Mucosa of descending colon (tissue), 3 donors: ENCODE data around the gene MANBA. TPM values are rescaled to one million over a fixed set of nuclear protein-coding genes. Genes with fewer than 3 reads are reported as not detected.

Experiments
- ATAC-seq: fragments of 200-7000 bp; cut with Tn5 transposase; one replicate; pipeline ENCODE4 v1.9.1; 2020; ENCODE audit warnings: mild to moderate bottlenecking, moderate library complexity
- DNase-seq, 3 donors: peaks; one replicate each; pipeline ENCODE4 v3.0.0-alpha.2; 2020
- H3K36me3 ChIP-seq: fragments of 200-600 bp; one replicate; pipeline ENCODE4 v1.8.0; 2021; ENCODE audit warnings: low read depth, mild to moderate bottlenecking
- H3K4me1 ChIP-seq: fragments of 200-600 bp; one replicate; pipeline ENCODE4 v1.8.0; 2021; ENCODE audit warnings: low read depth, mild to moderate bottlenecking
- H3K4me3 ChIP-seq: fragments of 200-600 bp; one replicate; pipeline ENCODE4 v1.8.0; 2021; ENCODE audit warnings: mild to moderate bottlenecking
- H3K9me3 ChIP-seq: fragments of 200-600 bp; one replicate; pipeline ENCODE4 v1.8.0; 2021; ENCODE audit warnings: mild to moderate bottlenecking
- intact Hi-C, 2 donors: fragments of 100-400 bp; cut with DNase I in 1 of 2; cut with micrococcal nuclease in 1 of 2; formaldehyde crosslinking; loops; one replicate each; pipeline versions ENCODE4 v1.11.0 to v1.11.1; 2022; cut with DNase I, micrococcal nuclease
- total RNA-seq, 3 donors: library from RNA; stranded (reverse); fragmentation: NEBNext Ultra II Directional in 2 of 3; extraction: Animal tissue kit (Norgen Biotek cat#: 25700) in 2 of 3; gene quantifications; one replicate each; pipeline versions ENCODE4 v1.2.1 to v1.2.4, GENCODE V29; 2021 to 2023
- TF ChIP-seq, protein P1 (sequence below): fragments of 200-600 bp; IDR thresholded peaks from one replicate; pipeline ENCODE4 v1.8.0; 2022; ENCODE audit warnings: antibody characterized with exemption, mild to moderate bottlenecking
- donor health status: DM: no; HTN: no; CAD: no; lungs with moderate emphysema.
- donor health status: DM: no; HTN: no; CAD: no.
- donor health status: DM: no; HTN: yes; CAD: no.

Gene MANBA
- total RNA-seq, 3 donors from 2014 or later = 15.5 to 25.0 (median 19.9) TPM

- Histone ChIP-seq H3K4me1 (no peaks in the 10 kb centered on the region), H3K36me3 (no peaks in the 10 kb centered on the region), H3K9me3 (no peaks in the 10 kb centered on the region), H3K4me3 (no peak overlapping the region)
- TF ChIP-seq, protein P1, sequence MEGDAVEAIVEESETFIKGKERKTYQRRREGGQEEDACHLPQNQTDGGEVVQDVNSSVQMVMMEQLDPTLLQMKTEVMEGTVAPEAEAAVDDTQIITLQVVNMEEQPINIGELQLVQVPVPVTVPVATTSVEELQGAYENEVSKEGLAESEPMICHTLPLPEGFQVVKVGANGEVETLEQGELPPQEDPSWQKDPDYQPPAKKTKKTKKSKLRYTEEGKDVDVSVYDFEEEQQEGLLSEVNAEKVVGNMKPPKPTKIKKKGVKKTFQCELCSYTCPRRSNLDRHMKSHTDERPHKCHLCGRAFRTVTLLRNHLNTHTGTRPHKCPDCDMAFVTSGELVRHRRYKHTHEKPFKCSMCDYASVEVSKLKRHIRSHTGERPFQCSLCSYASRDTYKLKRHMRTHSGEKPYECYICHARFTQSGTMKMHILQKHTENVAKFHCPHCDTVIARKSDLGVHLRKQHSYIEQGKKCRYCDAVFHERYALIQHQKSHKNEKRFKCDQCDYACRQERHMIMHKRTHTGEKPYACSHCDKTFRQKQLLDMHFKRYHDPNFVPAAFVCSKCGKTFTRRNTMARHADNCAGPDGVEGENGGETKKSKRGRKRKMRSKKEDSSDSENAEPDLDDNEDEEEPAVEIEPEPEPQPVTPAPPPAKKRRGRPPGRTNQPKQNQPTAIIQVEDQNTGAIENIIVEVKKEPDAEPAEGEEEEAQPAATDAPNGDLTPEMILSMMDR = no peak
- intact Hi-C loops = no loop called here
- ATAC-seq (no peak), DNase-seq (no peak)
Measured at GRCh38 chr4:102693861-102694260, 66.9 kb downstream of the MANBA start.

DNA sequence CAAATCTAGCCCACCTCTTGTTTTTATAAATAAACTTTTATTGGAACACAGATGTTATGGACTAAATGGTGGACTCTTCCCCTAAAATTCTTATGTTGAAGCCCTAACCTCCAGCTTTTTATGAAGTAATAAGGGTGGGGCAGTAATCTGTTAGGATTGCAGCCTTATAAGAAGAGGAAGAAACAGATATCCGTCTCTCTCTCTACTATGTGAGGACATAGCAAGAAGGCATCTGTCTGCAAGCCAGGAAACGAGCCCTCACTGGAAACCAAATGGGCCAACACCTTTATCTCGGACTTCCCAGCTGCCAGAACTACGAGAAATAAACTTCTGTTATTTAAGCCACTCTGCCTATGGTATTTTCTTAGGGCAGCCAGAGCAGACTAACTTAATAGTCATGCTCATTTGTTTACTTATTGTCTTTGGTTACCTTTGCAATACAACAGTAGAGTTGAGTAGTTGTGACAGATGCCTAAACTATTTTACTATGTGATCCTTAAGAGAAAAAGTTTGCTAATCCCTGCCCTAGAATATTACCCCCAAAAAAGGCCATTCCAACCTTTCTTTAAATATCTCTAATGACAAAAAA lies 67.4 kb downstream of the MANBA start:
- no peak for ATAC-seq

DNA sequence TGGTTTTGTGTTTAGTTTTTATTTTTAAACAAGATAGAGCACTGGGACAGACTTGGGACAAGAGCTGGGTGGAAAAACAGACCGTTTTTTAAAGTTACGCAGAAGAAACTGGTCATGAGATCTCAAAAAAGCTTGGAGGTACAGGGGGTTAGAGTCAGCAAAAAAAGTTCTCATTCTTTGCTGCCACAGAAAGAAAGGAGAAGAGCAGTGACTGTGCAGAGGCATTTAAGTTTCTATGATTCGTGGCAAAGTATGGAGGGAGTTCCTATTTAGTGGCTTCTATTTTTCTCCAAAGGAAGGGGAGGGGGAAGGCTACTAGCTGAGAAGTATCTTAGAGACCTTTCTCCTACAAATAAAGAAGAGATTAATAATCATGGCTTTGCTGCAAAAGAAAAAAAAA lies 68.3 kb downstream of the MANBA start:
- H3K4me3 ChIP-seq = no peak overlapping the region
- no peak for ATAC-seq
- H3K9me3 ChIP-seq = no peaks in the 10 kb centered on the region
- H3K4me1 ChIP-seq = no peaks in the 10 kb centered on the region
- TF ChIP-seq, protein P1 = no peak
- intact Hi-C loops = no loop called here
- DNase-seq = no peak
- H3K36me3 ChIP-seq = no peaks in the 10 kb centered on the region

More for the DNA sequence above, 67.4 kb downstream of the MANBA start:
- Histone ChIP-seq H3K4me3 (no peak overlapping the region), H3K36me3 (no peaks in the 10 kb centered on the region), H3K4me1 (no peaks in the 10 kb centered on the region), H3K9me3 (no peaks in the 10 kb centered on the region)
- intact Hi-C loops = no loop called here
- DNase-seq = no peak
- TF ChIP-seq, protein P1 = no peak

DNA sequence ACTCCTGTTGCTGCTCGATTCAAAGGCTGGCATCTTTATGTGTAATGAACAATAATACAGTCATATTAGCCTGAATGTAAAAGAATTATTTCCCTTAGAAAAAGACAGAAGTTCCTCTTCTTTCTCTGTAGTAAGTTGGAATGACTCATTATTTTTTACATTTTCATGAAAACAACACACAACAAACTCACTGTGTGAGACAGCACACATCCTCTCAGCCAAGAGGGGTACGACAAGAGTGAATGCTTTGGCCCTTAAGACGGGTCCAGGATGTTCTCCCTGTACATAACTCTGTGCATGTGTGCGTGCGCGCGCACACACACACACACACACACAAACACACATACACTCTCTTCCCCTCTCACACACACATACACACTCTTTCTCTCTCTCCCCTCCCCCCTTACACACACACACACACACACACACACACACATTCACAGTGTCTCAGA lies 72.8 kb downstream of the MANBA start:
- H3K4me1 ChIP-seq = no peaks in the 10 kb centered on the region
- DNase-seq (no peak), ATAC-seq (no peak)
- intact Hi-C loops = no loop called here
- no peak overlapping the region for H3K4me3 ChIP-seq
- no peaks in the 10 kb centered on the region for H3K36me3 ChIP-seq
- TF ChIP-seq, protein P1 = no peak
- no peaks in the 10 kb centered on the region for H3K9me3 ChIP-seq

- DNase-seq (no peak), ATAC-seq (peak; percentile 35)
- Histone ChIP-seq H3K4me3 (no peak overlapping the region), H3K9me3 (no peaks in the 10 kb centered on the region), H3K36me3 (no peaks in the 10 kb centered on the region), H3K4me1 (no peaks in the 10 kb centered on the region)
- TF ChIP-seq, protein P1 = no peak
- intact Hi-C loops = no loop called here
Measured at GRCh38 chr4:102687373-102687981, 73.3 kb downstream of the MANBA start.
